Activated naive CD4-positive, alpha-beta T cell treated with anti-CD3 and anti-CD28 coated beads, Interleukin-2, amount 10 ng/mL, durations not matched to agents 7 days and 5 days (primary cell): ENCODE results near the gene HMCN1.

Experiments used
- CTCF ChIA-PET: fragments of 350-600 bp; sonication (Branson Sonifier 250); formaldehyde crosslinking; loops from one replicate; lab custom pipeline; 2021; ENCODE audit warnings: antibody characterized with exemption; lab: Charles Lee
- DNase-seq: peaks from one replicate; pipeline ENCODE4 v3.0.0-alpha.2; 2020
- H3K27ac Mint-ChIP-seq: one replicate; pipeline ENCODE4 v1.8.0; 2021; ENCODE audit warnings: mild to moderate bottlenecking, moderate library complexity, mixed read lengths
- H3K27me3 Mint-ChIP-seq: one replicate; pipeline ENCODE4 v1.8.0; 2021; ENCODE audit warnings: mild to moderate bottlenecking, mixed read lengths
- H3K36me3 Mint-ChIP-seq: one replicate; pipeline ENCODE4 v1.8.0; 2021; ENCODE audit warnings: mixed read lengths
- H3K4me1 Mint-ChIP-seq: one replicate; pipeline ENCODE4 v1.8.0; 2021; ENCODE audit warnings: mixed read lengths
- H3K4me3 Mint-ChIP-seq: one replicate; pipeline ENCODE4 v1.8.0; 2021; ENCODE audit warnings: mild to moderate bottlenecking, moderate library complexity, mixed read lengths
- H3K9me3 Mint-ChIP-seq: one replicate; pipeline ENCODE4 v1.8.0; 2021; ENCODE audit warnings: mixed read lengths

HMCN1 gene

GRCh38 chr1:186059311-186059710 lies 325.1 kb downstream of the HMCN1 start:
- H3K4me3 Mint-ChIP-seq = no peak overlapping the region
- H3K36me3 Mint-ChIP-seq = no peaks in the 10 kb centered on the region
- CTCF ChIA-PET = no interaction called here
- H3K4me1 Mint-ChIP-seq = no peaks in the 10 kb centered on the region
- H3K27me3 Mint-ChIP-seq = no peaks in the 10 kb centered on the region
- no peak overlapping the region for H3K27ac Mint-ChIP-seq
- no peak for DNase-seq
- H3K9me3 Mint-ChIP-seq = no peaks in the 10 kb centered on the region

- Mint-ChIP-seq H3K36me3 (no peaks in the 10 kb centered on the region), H3K27me3 (no peaks in the 10 kb centered on the region), H3K4me1 (no peaks in the 10 kb centered on the region), H3K27ac (no peak overlapping the region), H3K4me3 (no peak overlapping the region), H3K9me3 (no peaks in the 10 kb centered on the region)
- DNase-seq = no peak
- CTCF ChIA-PET = no interaction called here
Measured at GRCh38 chr1:186059752-186060151, 325.6 kb downstream of the HMCN1 start.

DNA sequence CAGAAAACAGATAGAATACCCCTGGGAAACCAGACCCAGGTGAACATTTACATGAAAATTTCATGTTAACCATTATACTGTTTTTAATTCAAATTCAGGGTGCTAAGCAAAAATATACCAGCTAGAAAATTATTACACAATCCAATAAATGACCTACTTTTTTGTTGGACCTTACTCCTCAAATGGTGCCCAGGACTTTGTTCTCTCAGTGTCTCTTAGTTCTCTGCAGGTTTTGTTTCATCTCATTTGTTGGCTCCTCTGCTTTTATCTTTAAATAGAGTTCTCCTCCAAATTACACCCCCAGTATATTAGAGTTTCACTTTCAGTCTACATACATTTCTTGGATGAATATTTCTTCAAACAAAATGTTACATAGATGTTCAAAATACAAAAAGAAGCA lies 326.0 kb downstream of the HMCN1 start:
- no peaks in the 10 kb centered on the region for H3K9me3 Mint-ChIP-seq
- CTCF ChIA-PET = no interaction called here
- H3K36me3 Mint-ChIP-seq = no peaks in the 10 kb centered on the region
- H3K27me3 Mint-ChIP-seq = no peaks in the 10 kb centered on the region
- H3K27ac Mint-ChIP-seq = no peak overlapping the region
- no peaks in the 10 kb centered on the region for H3K4me1 Mint-ChIP-seq
- H3K4me3 Mint-ChIP-seq = no peak overlapping the region
- DNase-seq = no peak

DNA sequence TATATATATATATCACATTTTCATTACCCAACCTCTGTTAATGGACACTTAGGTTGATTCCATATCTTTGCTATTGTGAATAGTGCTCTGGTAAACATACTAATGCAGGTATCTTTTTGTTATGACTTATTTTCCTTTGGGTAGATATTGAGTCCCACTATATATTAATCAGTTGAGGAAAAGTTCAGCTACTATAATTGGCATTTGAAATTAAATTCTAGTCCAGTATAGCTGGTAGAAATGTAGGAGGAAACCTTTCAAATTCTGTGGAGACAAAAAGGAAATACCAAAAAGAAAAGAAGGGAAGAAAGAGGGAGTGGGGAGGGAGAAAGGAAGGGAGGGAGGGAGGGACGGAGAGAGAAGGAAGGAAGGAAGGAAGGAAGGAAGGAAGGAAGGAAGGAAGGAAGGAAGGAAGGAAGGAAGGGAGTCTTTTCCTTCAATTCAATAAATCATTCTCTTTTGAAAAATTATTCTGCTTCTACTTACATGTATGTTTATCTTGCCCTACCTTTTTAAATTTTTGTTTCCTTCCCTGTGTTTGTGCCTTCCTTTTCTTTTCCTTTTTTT lies 329.0 kb downstream of the HMCN1 start:
- CTCF ChIA-PET = no interaction called here
- no peaks in the 10 kb centered on the region for H3K4me1 Mint-ChIP-seq
- H3K27ac Mint-ChIP-seq = no peak overlapping the region
- no peak overlapping the region for H3K4me3 Mint-ChIP-seq
- no peaks in the 10 kb centered on the region for H3K36me3 Mint-ChIP-seq
- no peaks in the 10 kb centered on the region for H3K27me3 Mint-ChIP-seq
- no peaks in the 10 kb centered on the region for H3K9me3 Mint-ChIP-seq
- no peak for DNase-seq

GRCh38 chr1:186066411-186066810 lies 332.2 kb downstream of the HMCN1 start:
- no peak overlapping the region for H3K27ac Mint-ChIP-seq
- H3K4me1 Mint-ChIP-seq = no peaks in the 10 kb centered on the region
- no peak overlapping the region for H3K4me3 Mint-ChIP-seq
- no peaks in the 10 kb centered on the region for H3K9me3 Mint-ChIP-seq
- CTCF ChIA-PET = no interaction called here
- no peaks in the 10 kb centered on the region for H3K27me3 Mint-ChIP-seq
- no peak for DNase-seq
- H3K36me3 Mint-ChIP-seq = no peaks in the 10 kb centered on the region

- no peak overlapping the region for H3K27ac Mint-ChIP-seq
- H3K36me3 Mint-ChIP-seq = no peaks in the 10 kb centered on the region
- CTCF ChIA-PET = no interaction called here
- H3K4me1 Mint-ChIP-seq = no peaks in the 10 kb centered on the region
- no peaks in the 10 kb centered on the region for H3K9me3 Mint-ChIP-seq
- H3K27me3 Mint-ChIP-seq = no peaks in the 10 kb centered on the region
- no peak for DNase-seq
- H3K4me3 Mint-ChIP-seq = no peak overlapping the region
Measured at GRCh38 chr1:186073697-186074096, 339.5 kb downstream of the HMCN1 start.

- no peaks in the 10 kb centered on the region for H3K9me3 Mint-ChIP-seq
- DNase-seq = no peak
- no peak overlapping the region for H3K4me3 Mint-ChIP-seq
- CTCF ChIA-PET = no interaction called here
- H3K4me1 Mint-ChIP-seq = no peaks in the 10 kb centered on the region
- no peaks in the 10 kb centered on the region for H3K27me3 Mint-ChIP-seq
- no peak overlapping the region for H3K27ac Mint-ChIP-seq
- H3K36me3 Mint-ChIP-seq = no peaks in the 10 kb centered on the region
Measured at GRCh38 chr1:186076006-186076405, 341.8 kb downstream of the HMCN1 start.

DNA sequence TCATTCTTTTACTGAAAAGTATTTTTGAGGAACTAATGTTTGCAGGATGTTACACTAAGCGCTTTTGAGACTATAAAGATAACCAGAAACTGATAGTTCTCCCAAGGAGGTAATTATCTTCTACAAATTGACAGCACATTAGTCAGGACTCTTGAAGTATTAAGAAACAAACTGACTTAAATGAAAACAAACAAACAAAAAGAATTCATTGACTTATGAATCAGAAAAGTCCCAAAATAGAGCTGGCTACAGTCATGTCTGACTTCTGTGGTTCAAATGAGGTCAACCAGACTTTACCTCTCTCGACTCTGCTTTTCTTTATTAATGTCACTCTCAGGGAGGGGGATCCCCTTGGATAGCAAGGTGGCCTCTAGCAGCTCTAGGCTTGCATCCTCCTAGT lies 344.1 kb downstream of the HMCN1 start:
- CTCF ChIA-PET = no interaction called here

GRCh38 chr1:186079084-186079684 lies 345.0 kb downstream of the HMCN1 start:
- CTCF ChIA-PET = no interaction called here
- Mint-ChIP-seq H3K4me1 (no peaks in the 10 kb centered on the region), H3K27me3 (no peaks in the 10 kb centered on the region), H3K27ac (no peak overlapping the region), H3K9me3 (no peaks in the 10 kb centered on the region), H3K4me3 (no peak overlapping the region), H3K36me3 (no peaks in the 10 kb centered on the region)
- DNase-seq = no peak

More for the DNA sequence above, 344.1 kb downstream of the HMCN1 start:
- Mint-ChIP-seq H3K4me3 (no peak overlapping the region), H3K27me3 (no peaks in the 10 kb centered on the region), H3K27ac (no peak overlapping the region), H3K4me1 (no peaks in the 10 kb centered on the region), H3K9me3 (no peaks in the 10 kb centered on the region), H3K36me3 (no peaks in the 10 kb centered on the region)
- no peak for DNase-seq

GRCh38 chr1:186082235-186082937 lies 348.2 kb downstream of the HMCN1 start:
- CTCF ChIA-PET = interaction anchor here (0.7 kb wide), 1 partner anchor 269 kb away, joined by 3 read pairs; no protein-coding TSS in a partner anchor
- Mint-ChIP-seq H3K4me1 (no peaks in the 10 kb centered on the region), H3K4me3 (no peak overlapping the region), H3K27me3 (no peaks in the 10 kb centered on the region), H3K27ac (no peak overlapping the region), H3K9me3 (no peaks in the 10 kb centered on the region), H3K36me3 (no peaks in the 10 kb centered on the region)
- DNase-seq = no peak

- no peaks in the 10 kb centered on the region for H3K27me3 Mint-ChIP-seq
- no peak for DNase-seq
- CTCF ChIA-PET = no interaction called here
Measured at GRCh38 chr1:186086583-186086982, 352.4 kb downstream of the HMCN1 start.

DNA sequence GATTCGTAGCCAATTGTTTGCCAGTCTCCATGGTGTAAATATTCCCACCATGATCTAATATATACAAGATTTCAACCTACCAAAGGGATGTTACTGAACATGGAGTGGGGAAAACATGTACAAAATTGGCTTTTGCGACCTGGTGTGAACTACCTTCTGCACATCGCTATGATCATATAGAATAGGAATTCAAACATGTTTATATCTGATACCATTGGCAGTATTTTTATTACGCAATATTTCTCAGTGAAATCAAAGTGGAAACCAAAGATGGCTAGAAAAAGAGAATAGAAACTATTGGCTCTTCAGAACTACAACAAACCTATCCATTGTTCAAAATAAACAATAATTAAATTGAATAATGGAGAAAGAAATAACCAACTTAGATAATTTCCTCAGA lies 355.7 kb downstream of the HMCN1 start:
- Mint-ChIP-seq H3K27ac (no peak overlapping the region), H3K9me3 (no peaks in the 10 kb centered on the region), H3K4me3 (no peak overlapping the region), H3K27me3 (no peaks in the 10 kb centered on the region), H3K4me1 (no peaks in the 10 kb centered on the region), H3K36me3 (no peaks in the 10 kb centered on the region)
- CTCF ChIA-PET = interaction anchor here (0.7 kb wide), 1 partner anchor 20 kb away, joined by 3 read pairs; no protein-coding TSS in a partner anchor
- no peak for DNase-seq

More at GRCh38 chr1:186086583-186086982, 352.4 kb downstream of the HMCN1 start:
- H3K36me3 Mint-ChIP-seq = no peaks in the 10 kb centered on the region
- no peak overlapping the region for H3K4me3 Mint-ChIP-seq
- H3K27ac Mint-ChIP-seq = no peak overlapping the region
- no peaks in the 10 kb centered on the region for H3K4me1 Mint-ChIP-seq
- H3K9me3 Mint-ChIP-seq = no peaks in the 10 kb centered on the region

GRCh38 chr1:186091222-186091720 lies 357.1 kb downstream of the HMCN1 start:
- no peak for DNase-seq
- Mint-ChIP-seq H3K27me3 (no peaks in the 10 kb centered on the region), H3K9me3 (no peaks in the 10 kb centered on the region), H3K27ac (no peak overlapping the region), H3K36me3 (no peaks in the 10 kb centered on the region), H3K4me3 (no peak overlapping the region), H3K4me1 (no peaks in the 10 kb centered on the region)
- CTCF ChIA-PET = no interaction called here

- Mint-ChIP-seq H3K9me3 (no peaks in the 10 kb centered on the region), H3K4me3 (no peak overlapping the region), H3K4me1 (no peaks in the 10 kb centered on the region), H3K27ac (no peak overlapping the region), H3K27me3 (no peaks in the 10 kb centered on the region), H3K36me3 (no peaks in the 10 kb centered on the region)
- CTCF ChIA-PET = no interaction called here
- no peak for DNase-seq
Measured at GRCh38 chr1:186093437-186093836, 359.2 kb downstream of the HMCN1 start.

DNA sequence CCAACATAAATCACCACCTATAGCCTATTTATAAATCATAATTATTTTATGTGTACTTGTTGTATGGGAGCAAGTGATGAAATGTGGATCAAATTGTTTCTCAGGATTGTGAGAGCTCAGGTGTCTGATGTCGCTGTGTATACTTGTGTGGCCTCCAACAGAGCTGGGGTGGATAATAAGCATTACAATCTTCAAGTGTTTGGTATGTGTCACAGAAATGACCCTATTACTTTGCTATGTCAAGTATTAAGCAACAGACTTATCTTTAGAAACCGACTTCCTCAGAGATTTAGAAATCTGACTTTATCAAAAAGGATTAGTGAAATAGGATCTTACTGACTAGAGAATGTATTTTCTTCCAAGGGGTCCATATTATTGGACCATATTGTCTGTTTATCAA lies 360.0 kb downstream of the HMCN1 start:
- no peaks in the 10 kb centered on the region for H3K4me1 Mint-ChIP-seq
- H3K27me3 Mint-ChIP-seq = no peaks in the 10 kb centered on the region
- no peak overlapping the region for H3K27ac Mint-ChIP-seq
- H3K36me3 Mint-ChIP-seq = no peaks in the 10 kb centered on the region
- CTCF ChIA-PET = no interaction called here
- no peaks in the 10 kb centered on the region for H3K9me3 Mint-ChIP-seq
- no peak for DNase-seq
- H3K4me3 Mint-ChIP-seq = no peak overlapping the region
